PC-9 (cell line): ENCODE data around the gene GREM1.

Experiments
- CTCF ChIP-seq: fragments of 200-600 bp; sonication (generic); conservative IDR thresholded peaks from 2 replicates; pipeline ENCODE4 v1.6.1; 2017; ENCODE audit warnings: mixed run types, antibody characterized with exemption, mild to moderate bottlenecking, moderate library complexity
- EZH2 ChIP-seq: fragments of 200-600 bp; sonication (generic); IDR thresholded peaks from 2 replicates; pipeline ENCODE4 v1.8.0; 2017; ENCODE audit warnings: antibody characterized with exemption, low read depth

- TF ChIP-seq CTCF (no peak), EZH2 (no peak)
Measured at GRCh38 chr15:32682569-32682968, 35.2 kb upstream of the GREM1 start.
